Hematopoietic multipotent progenitor cell treated with erythropoietin and hydrocortisone succinate and interleukin-3 and kit ligand, for 17 days (in vitro differentiated cells): Measurements from ENCODE around the gene MAP4.

Experiments used
- DNase-seq: peaks from one replicate; pipeline ENCODE4 v3.0.0-alpha.2; 2015; ENCODE audit warnings: low spot score

The MAP4 gene

GRCh38 chr3:47865192-47865591, 151.0 kb downstream of the MAP4 start:
- DNase-seq, result no peak

GRCh38 chr3:47863391-47864128, 152.7 kb downstream of the MAP4 start:
- no peak for DNase-seq

GRCh38 chr3:47859956-47860605, 156.1 kb downstream of the MAP4 start:
- no peak for DNase-seq

GRCh38 chr3:47857151-47857550, 159.1 kb downstream of the MAP4 start:
- no peak for DNase-seq

- no peak for DNase-seq
Observed at GRCh38 chr3:47856669-47857068, 159.5 kb downstream of the MAP4 start.

GRCh38 chr3:47855461-47856383, 160.5 kb downstream of the MAP4 start:
- DNase-seq, result no peak

GRCh38 chr3:47854720-47855455, 161.3 kb downstream of the MAP4 start:
- DNase-seq, result no peak

GRCh38 chr3:47854267-47854666, 161.9 kb downstream of the MAP4 start:
- DNase-seq, result no peak

- DNase-seq, result no peak
Observed at GRCh38 chr3:47852604-47853602, 163.3 kb downstream of the MAP4 start.

GRCh38 chr3:47851888-47852603, 164.2 kb downstream of the MAP4 start:
- no peak for DNase-seq

- no peak for DNase-seq
Observed at GRCh38 chr3:47850564-47851410, 165.4 kb downstream of the MAP4 start.

GRCh38 chr3:47849699-47850563, 166.3 kb downstream of the MAP4 start:
- no peak for DNase-seq

GRCh38 chr3:47849186-47849698, 167.0 kb downstream of the MAP4 start:
- no peak for DNase-seq

GRCh38 chr3:47848599-47849117, 167.6 kb downstream of the MAP4 start:
- no peak for DNase-seq

GRCh38 chr3:47847801-47848518, 168.3 kb downstream of the MAP4 start:
- no peak for DNase-seq

- DNase-seq, result no peak
Observed at GRCh38 chr3:47847260-47847659, 169.0 kb downstream of the MAP4 start.

- no peak for DNase-seq
Observed at GRCh38 chr3:47846880-47847248, 169.4 kb downstream of the MAP4 start.
